GM21360 (cell line): ENCODE results near the gene AXIN1.
"Not testable (repeated sequence)": the region's sequence is repeated elsewhere in the genome, so short reads cannot be mapped to it uniquely, and the experiment has no call there.

ENCODE experiments used
- ATAC-seq: cut with Tn5 transposase; IDR thresholded peaks from one replicate; pipeline ENCODE4 v1.9.1; 2021; ENCODE audit warnings: mild to moderate bottlenecking, moderate library complexity; ENCODE audit not compliant: unreplicated experiment

Gene AXIN1

DNA sequence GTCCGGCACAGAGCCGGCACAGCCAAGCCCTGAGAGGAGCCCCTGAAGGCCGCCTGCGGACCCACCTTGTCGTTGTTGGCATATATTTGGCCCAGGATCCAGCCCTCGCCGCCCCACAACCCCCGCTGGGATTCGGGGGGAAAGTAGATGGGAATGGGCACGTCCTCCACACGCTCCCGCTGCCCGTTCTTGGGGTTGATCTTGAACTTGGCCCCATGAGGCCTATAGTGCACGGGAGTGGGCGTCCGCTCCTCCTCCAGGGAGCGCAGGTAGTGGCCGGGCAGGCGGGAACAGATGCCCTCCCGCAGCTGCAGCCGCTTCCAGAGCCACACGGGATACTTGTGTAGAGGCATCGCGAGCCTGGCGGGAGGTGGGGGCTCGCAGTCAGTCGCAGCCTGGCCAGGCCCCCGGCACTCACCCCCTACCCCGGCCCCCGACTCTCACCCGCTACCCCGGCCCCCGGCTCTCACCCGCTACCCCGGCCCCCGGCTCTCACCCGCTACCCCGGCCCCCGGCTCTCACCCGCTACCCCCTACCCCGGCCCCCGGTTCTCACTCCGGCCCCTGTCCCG, 17.4 kb upstream of the AXIN1 start:
- no peak for ATAC-seq

DNA sequence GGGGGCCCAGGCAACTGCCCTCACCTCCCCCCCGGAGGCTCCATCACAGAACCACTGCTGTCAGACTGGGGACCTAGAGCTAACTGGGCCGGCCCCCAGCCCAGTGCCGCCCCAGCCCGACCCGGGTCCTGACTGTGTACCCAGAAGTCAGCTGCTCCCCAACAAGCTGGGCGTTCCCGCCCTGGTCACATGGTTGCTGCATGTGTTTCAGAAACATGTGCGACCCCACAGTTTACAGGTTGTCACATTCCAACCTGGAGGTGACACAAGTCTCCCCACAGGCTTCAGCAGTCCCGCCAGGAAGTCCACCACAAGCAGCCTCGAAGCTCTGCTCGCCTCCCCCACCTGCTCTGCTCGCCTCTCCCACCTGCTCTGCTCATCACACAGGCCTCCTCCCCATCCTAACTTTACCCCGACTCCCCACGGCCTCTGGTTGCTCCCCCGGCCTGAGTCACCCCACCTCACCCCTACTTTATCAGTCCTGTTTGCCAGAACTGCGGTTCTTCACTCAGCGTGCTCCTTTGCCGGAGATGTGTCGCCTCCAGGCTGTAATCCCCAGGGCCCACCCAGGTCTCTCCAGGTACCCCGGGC, 16.8 kb upstream of the AXIN1 start:
- no peak for ATAC-seq

DNA sequence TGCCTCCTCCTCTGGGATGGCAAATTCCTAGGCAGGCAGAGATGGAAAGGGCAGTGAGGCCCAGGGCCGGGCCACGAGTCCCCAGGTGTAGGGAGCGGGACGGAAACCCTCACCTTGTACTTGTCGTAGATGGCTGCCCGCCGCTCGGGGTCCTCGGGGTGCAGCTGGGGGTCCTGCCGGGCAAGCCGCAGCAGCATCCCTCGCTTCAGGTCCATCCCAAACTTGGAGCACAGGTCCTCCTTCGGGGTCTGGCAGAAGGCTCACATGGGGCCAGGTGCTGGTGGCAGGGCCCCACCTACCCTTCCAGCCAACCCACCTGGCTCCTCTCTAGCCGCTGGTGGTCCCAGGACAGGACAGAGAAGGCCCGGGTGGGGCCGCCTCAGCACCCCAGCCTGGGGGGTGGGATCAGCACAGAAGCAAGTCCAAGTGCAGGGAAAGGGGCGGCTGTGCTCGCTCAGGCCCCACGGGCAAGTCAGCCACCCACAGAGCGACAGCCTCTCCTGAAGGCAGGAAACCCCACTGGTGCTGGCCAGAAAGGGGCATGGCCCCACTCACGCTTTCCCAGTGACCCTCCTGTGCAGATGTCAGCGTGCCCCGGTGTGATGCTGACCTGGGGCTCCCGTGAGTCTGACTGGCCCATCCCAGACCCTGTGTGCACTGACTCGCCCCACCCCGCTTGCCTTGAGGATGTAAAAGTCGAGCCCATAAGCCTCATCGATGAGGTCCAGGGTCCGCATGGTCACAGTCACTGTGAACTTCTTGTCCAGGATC, 16.1 kb upstream of the AXIN1 start:
- ATAC-seq = no peak

DNA sequence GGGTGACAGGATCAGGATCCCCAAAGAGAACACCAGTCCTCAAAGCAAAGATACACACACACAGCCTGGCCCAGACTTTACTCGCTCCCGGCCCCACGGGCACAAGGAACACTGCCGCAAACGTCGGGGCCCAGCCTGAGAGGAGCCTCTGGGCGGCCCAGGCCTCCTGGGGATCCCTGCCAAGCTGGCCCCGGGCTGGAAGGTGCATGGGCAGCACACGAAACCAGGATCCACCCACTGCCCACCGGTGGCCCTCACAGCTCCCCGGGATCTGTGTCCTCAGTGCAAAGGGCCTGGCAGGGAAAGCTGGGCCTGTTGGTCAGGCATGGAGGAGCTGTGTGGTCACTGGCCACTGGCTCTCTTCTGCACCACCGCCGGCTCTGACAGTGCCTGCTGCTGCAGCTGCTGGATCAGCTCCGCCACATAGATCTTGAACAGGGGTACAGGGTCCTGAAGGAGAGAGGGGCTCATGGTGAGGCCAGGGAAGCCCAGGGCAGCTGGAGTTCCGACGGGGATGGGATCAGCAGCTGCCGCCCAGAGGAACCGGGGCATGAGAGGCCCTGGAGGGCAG, 14.9 kb upstream of the AXIN1 start:
- no peak for ATAC-seq

DNA sequence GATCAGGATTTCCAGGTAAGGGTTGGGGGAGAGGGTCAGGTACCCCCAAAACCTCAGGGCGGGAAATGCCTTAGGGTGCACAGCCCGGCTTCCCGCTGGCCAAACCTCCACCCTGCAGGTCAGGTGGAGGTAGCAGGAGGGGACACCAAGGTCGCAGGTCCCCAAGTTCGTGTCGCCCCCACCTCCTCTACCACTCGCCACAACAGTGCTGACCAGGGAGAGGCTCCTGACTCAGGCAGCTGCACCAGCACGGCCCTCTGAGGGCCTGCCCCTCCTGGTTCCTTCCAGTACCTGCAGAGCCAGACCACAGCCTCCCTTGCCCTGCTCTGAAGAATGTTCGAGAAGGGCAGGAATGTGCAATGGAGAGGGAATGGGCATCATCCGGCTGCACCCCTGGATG, 14.0 kb upstream of the AXIN1 start:
- ATAC-seq = no peak

DNA sequence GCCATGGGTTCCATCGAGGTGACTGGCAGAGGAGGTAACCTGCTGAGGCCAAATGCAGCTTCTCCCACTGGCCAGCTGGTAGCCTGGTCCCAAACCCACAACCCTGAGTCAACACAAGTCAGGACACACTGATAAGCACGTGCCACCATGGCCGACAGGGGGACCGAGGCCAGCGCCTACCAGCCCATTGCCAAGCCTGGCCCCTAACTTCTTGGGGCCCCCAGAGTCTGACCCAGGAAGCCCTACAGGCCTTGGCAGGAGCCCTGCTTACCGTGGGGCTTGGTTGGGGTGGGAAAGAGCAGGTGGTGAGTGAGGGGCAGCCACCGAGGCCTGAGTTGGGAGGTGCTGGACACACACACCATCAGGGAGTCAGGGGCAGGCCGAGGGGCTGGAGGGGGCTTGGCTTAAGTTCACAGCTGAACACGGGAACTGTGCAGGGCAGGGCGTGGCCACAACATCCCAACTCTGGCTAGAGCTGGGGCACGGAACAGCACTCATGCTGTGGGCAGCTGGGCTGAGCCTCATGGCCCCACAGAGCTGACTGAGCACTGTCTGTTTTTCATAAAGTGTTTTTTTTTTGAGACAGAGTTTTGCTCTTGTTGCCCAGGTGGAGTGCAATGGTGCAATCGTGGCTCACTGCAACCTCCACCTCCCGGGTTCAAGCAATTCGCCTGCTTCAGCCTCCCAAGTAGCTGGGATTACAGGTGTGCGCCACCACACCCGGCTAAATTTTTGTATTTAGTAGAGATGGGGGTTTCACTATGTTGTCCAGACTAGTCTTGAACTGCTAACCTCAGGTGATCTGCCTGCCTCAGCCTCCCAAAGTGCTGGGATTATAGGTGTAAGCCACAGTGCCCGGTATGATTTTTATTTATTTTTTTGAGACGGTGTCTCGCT, 12.3 kb upstream of the AXIN1 start:
- ATAC-seq = no peak

DNA sequence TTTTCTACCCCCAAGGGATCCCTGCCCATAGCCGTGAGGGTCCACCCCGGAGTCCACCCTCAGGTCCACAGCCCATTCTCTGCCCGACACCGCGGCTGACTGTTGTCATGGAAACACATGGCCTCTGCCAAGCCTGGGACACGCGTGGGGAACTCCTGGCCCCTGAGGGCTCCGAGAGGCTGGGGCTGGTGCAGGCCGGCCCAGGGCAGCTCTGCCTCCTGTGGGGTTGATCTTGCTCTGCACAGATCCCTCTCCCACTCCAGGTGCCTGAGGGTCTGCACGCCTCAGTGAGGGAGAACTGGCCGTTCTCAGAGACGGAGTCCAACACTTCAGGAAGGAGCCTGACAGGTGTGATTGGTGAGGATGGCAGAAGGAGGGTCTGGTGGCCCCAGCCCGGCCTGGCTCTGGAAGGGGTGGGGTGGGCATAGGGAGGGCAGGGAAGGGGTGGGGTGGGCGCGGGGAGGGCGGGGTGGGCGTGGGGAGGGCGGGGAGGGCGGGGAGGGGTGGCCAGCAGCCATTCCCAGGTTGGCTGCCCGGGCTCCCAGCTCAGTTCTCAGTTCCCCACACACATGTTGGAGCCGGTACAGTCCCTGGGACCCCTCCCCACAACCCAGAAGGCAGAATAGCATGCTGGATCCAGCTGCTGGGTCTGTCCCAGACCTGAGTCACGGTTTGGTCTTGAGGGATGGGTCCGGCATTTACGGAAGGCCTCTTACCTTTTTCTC, 11.4 kb upstream of the AXIN1 start:
- ATAC-seq = no peak

DNA sequence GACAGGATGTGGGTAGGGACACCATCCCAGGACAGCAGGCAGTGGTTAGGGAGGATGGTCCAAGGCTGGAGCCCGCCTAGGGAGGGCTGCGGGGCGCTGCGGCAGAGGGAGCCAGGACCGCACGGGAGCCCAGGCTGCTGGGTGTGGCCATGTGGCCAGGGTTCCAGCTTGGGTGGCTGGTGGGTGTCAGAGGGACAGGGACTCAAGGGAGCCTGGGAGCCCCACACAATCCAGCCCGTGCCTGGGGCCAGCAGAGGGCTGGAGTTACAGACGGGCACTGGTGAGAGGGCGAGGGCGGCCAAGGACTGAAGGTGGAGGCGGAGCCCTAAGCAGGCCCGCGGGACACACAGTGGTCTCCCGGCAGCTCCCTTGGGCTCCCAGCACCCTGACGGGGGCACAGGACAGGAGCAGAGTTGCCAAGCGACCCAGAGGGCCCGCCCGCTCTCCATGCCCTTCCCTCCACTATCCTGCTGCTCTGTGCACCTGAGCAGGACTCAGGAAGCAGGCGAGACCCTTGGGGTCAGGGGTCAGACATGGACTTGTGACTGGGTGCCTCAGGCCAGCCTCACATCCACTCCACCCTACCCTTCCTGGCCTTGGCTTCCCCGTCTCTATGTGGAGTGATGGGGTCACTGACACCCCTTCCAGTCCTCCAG, 10.7 kb upstream of the AXIN1 start:
- no peak for ATAC-seq

DNA sequence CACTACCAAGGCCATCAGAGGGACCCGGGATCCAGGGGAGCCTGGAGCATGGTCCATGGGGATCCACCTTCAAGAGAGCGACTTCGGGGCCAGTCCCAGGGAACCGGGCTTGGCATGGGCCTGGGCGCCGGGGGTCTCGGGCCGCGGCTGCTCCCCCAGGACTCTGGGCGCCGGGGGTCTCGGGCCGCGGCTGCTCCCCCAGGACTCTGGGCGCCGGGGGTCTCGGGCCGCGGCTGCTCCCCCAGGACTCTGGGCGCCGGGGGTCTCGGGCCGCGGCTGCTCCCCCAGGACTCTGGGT, 10.1 kb upstream of the AXIN1 start:
- ATAC-seq = not testable (repeated sequence)

DNA sequence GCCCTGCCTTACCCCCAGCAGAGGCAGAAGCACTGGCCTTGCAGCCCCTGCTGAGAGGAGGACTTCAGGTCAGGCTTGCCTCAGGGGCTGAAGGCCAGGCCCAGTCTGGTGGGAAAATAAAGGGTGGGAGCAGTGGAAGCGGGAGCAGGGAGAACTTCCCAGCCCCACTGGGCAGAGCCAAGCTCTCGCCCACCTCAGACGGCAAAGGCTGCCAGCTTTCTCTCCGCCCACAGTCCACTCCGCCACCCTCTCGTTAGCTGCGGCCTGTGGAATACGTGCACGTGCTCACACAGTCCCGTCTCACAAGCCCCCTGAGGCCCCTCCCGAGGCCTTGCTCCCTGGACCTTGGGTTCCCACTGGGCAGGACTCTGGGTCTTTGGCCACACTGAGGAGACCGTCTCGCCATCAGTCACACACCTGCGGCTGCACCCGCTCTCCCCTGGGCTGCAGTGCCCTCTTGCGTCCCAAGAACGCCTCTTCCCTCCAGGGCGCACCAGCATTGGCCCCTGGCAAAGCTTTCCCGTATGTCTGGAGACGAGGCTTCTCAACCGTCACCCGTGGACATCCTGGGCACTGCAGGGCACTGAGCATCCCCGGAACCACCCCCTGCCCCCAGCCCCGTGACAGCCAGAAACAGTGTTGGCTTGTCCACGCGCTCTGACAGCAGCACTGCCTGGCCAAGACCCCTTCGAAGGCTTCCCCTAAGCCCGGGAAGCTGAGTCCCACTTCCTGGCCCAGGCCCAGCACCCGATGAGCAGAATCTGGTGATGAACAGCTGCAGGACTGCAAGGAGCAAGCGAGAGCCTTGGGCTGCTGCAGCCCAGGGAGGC, 9.6 kb upstream of the AXIN1 start:
- ATAC-seq = no peak

DNA sequence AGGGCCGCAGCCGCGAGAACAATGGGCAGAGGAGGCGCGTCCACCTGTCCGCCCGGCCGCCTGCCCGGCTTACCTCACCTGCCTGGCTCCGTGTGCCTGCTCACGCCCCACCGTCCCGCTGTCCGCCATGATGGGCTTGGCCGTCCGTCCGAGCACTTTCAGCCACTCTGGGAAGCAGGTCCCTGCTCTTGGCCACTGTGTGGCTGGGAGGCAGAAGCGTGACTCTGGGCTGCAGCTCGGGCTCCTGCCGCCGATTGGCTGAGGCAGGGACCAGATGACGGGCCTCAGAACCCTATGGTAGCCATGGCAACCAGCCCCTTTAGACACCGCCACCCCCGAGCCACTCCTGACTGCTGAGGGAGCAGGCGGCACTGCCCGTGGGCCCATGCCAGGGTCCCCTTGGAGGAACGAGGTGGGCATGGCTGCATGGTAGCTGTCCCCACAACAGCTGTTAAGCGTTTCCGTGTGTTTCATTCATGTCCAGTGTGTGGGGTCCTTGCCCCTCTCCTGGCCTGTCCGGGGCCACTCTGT, 8.9 kb upstream of the AXIN1 start:
- no peak for ATAC-seq

DNA sequence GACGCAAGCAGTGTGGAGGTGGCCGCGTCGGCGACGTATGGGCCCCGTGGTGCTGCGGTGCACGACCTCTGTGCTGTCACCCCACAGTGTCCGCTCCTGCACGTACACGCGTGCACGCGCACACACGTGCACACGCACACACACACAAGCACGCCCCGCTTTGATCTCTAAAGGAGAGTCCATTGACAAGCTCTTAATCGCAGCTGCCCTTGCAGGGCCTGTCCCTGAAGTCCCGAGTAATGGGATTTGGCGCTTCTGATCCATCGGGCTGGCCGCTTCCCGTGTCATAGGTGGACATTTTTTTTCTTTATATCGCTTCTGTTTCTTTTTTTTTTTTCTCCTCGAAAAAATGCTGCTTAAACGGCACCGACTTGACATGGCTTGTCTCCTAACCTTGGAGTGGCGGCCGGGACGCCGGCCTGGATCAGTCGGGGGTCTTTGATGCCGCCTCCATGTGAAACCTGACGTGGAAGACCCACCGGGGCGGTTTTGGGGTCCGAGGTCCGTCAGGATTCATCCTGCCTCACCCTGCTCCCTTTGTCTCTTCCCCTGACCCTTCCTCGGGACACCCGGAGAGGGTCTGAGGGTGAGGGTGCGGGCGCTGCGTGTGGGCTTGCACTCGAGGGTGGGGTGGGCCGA, 8.3 kb upstream of the AXIN1 start:
- ATAC-seq = no peak

DNA sequence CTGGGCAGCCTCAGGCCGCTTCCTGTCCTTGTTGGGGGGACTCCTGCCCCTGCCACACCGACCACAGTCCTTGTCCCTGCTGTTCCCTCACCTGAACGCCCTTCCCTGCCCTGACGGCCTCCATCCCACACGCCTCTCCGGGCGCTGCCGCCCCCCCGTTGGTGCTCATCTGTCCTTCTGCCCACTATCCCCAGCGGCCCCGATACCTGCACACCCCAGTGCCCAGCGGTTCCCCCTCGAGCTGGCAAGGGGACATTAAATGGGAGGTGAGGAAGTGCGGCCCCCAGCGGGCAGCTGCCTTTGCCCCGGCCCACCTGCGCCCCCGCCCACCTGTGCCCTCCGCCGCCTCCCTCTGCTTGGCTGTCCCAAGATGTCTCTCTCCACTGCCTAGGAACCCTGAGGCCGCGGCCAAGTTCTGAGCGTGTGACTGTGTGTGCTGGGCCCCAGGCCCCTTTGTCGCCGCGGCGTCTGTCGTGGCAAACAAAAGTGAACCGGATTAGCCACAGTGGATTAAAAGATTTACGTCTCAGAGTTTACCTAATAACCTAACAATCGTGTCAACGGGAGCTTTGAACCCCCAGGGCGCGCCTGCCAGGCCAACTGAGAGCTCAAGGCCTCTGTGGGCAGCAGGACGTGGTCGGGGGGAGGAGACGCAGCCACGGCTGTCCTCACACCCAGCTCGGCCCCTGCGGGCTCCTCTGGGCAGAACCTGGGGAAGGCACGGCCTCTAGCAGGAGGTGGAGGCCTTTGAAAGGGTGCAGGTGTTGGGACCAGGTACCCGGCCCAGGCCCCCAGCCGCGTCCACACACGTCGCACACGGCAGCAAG, 7.6 kb upstream of the AXIN1 start:
- no peak for ATAC-seq

DNA sequence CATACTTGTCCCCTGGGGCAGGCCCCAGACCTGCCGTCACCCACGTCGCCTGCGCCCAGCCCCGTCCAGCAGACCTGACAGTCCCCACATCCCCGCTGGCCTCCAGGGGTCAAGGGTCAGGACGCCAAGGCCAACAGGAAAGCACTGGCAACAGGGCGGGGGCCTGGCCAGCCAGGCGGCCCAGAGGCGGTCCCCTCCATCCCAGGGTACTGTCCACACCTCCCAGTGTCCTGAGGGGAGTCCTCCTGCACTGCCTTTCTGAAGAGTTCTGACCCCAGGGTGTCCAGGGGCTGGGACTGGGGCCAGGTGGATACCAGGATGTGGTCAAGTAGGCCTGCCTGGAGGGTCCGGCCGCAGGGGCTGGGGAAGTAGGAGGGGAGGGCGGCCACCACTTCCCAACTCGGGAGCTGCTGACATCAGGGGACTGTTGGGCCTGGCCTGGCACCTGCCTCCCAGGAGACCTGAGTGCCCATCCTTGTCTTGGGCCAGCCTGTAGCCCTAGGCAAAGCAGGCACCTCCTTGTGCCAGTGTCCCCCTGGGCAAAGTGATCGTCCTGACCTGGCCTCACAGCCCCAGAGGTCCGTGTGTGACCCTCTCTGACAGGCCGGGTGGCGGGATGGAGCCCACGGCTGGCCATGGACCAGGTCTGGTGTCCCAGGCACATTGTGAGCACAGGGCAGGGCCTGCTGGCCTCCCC, 6.7 kb upstream of the AXIN1 start:
- ATAC-seq = no peak

DNA sequence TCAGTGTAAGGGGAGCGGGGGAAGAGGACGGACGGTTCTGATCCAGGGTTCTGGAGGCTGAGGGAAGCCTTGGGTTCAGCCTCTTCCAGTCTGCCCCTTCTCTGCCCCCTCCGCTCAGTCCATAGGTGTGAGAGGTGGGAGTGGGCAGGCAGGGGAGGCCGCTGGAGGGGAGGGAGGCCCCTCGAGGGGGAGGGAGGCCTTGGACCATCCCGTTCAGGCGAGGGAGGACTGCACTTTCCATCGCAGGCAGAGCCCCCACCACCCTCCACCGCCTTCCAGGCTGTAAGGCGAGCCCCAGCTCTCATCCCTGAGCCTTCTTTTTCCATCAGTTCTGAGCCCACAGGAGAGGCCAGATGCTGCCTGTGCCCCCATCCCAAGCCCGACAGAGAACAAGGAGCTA, 4.2 kb upstream of the AXIN1 start:
- ATAC-seq = no peak

DNA sequence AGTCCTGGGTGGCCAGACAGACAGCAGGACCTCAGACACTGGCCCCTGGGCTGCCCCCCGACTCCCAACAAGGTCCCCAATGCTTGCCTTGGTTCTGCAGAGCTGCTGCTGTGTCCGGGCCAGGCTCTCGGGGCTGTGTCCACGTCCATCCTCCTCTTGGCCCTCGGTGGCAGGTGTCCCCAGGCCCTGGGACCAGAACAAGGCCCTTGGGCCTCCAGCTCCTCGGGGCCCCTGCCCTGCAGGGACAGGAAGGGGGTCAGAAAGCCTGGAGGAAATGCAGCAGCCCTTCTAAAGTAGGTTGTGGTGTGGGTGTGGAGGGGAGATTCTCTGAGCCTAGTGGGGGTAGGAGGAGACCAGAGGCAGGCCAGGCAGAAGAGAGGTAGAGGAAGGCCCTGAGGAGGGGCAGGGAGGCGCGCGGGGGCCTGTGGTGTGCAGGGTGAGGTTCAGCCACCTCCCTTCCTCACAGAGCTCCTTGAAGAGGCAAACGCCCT, 2.5 kb upstream of the AXIN1 start:
- no peak for ATAC-seq

DNA sequence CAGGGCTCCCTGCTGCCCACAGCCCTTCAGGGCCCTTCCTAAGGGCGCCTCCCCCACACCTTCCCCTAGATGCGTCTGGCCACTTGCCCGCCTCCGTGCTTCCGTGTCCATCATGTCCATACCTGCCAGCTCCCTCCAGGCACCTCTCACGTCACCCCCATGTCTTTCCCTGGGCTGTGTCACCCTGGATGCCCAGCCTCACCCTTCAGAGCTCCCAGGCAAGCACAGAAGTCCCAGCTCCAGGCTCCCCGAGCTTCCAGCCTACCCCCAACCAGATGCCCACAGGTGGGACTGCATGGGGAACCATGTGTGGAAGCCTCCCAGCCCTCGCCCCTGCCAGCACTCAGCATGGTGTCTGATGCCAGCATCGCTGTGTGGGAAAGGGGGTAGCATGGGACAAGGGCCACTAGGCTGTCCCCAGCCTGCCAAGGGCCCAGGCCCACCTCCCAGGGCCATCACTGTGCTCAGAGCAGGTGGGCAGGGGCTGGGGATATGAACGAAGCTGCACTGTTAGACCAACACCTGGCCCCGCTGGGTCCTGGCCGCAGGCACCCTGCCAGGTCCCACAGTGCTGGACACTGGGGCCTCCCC, 1.9 kb upstream of the AXIN1 start:
- ATAC-seq = no peak
